ENCODE data around the gene BCL7A.
"Not testable (repeated sequence)": the region's sequence is repeated elsewhere in the genome, so short reads cannot be mapped to it uniquely, and the experiment has no call there.

Gene BCL7A

DNA sequence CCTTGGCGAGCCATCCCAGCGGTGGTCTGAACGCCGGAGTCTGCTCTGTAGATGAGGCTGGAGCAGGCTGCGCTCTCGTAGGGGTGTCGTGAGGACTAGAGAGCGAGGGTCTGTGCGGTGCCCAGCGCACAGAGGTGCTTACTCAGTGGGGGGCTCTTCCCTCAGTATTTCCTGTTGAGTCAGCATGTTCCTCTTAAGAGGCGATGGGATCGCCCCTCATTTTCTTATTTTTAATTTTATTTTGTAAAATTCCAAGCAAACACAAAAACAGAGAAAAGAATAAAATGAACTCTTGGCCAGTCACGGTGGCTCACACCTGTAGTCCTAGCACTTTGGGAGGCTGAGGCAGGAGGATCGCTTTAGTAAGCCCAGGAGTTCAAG, 40.8 kb upstream of the BCL7A start:
- no peak for DNase-seq (ENCODE audit: extremely low read depth, insufficient read length)
- TF ChIP-seq, protein P1, sequence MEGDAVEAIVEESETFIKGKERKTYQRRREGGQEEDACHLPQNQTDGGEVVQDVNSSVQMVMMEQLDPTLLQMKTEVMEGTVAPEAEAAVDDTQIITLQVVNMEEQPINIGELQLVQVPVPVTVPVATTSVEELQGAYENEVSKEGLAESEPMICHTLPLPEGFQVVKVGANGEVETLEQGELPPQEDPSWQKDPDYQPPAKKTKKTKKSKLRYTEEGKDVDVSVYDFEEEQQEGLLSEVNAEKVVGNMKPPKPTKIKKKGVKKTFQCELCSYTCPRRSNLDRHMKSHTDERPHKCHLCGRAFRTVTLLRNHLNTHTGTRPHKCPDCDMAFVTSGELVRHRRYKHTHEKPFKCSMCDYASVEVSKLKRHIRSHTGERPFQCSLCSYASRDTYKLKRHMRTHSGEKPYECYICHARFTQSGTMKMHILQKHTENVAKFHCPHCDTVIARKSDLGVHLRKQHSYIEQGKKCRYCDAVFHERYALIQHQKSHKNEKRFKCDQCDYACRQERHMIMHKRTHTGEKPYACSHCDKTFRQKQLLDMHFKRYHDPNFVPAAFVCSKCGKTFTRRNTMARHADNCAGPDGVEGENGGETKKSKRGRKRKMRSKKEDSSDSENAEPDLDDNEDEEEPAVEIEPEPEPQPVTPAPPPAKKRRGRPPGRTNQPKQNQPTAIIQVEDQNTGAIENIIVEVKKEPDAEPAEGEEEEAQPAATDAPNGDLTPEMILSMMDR (IDR thresholded peaks at IDR 0.05; ENCODE audit: insufficient read depth, low read length, poor library complexity, severe bottlenecking): no peak
- Histone ChIP-seq H3K27me3 (replicated peaks; ENCODE audit: control insufficient read depth, insufficient read depth, low read length) (no peaks in the 10 kb centered on the region; the same call in 1 of the 2 replicates), H3K36me3 (ENCODE audit: control insufficient read depth, insufficient read depth, low read length) (no peaks in the 10 kb centered on the region), H3K4me3 (replicated peaks; ENCODE audit: low read depth, low read length) (no peak overlapping the region)

DNA sequence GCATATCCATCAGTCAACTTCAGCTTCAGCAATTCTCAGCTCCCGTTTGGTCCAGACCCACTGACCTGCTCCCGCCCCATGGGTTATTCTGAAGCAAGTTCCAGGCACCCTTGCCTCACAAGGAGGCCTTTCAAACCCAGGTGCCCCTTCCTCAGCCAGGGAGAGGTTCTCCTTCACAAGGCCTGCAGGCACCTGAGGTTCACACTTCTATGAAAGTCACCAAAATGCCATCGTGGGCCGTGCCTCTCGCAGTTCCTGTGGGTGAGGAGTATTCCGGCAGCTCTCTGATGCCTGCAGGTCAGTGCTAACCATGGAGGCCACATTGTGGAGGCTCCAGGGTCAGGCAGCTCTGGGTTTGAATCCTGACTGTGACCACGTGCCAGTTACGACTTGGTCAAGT, 40.2 kb upstream of the BCL7A start:
- no peak for DNase-seq (ENCODE audit: extremely low read depth, insufficient read length)
- Histone ChIP-seq H3K27me3 (replicated peaks; ENCODE audit: control insufficient read depth, insufficient read depth, low read length) (no peaks in the 10 kb centered on the region; the same call in 1 of the 2 replicates), H3K36me3 (ENCODE audit: control insufficient read depth, insufficient read depth, low read length) (no peaks in the 10 kb centered on the region), H3K4me3 (replicated peaks; ENCODE audit: low read depth, low read length) (no peak overlapping the region)
- TF ChIP-seq, protein P1 (IDR thresholded peaks at IDR 0.05; ENCODE audit: insufficient read depth, low read length, poor library complexity, severe bottlenecking): no peak

DNA sequence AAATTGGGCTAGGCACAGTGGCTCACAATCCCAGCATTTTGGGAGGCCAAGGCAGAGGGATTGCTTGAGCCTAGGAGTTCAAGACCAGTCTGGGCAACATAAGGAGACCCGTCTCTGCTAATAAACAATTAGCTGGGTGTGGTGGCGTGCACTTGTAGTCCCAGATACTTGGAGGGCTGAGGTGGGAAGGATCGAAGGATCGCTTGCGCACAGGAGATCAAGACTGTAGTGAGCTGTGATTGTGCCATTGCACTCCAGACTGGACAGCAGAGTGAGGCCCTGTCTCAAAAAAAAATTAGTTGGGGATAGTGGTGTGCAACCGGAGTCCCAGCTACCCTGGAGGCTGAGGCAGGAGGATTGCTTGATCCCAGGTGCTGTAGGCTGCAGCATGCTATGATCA, 38.7 kb upstream of the BCL7A start:
- DNase-seq (ENCODE audit: extremely low read depth, insufficient read length): no peak
- TF ChIP-seq, protein P1 (IDR thresholded peaks at IDR 0.05; ENCODE audit: insufficient read depth, low read length, poor library complexity, severe bottlenecking): no peak
- no peaks in the 10 kb centered on the region for H3K36me3 ChIP-seq (ENCODE audit: control insufficient read depth, insufficient read depth, low read length)

DNA sequence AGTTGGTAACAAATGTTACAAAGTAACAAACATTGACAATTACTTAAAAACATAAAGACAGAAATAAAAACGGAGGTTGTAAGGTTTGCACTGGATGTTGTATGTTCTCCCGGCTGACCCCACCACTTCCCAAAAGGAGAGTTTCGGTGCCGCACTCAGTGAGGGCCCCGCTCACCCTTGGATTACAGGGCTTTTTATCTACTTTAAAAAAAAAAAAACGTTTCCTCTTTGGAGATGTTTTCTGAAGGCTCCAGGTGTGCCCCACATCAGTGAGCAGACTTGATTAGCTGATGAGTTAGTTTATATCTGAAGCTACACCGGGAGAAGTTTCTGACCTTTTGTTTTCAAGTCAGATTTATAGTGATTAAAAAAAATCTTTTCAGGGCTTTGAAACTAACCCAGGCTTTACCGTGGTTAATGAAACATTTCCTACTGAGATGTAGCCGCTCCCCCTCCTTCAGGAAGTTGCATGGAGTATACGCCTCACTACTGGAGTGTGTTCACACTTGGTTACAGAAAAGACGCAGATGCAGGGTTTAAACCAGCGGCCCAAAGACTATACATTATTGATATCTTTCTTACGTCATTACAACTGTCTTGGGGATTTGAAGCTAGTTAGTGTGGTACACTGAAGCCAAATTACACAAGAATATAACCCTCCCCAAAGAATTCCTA, 38.0 kb upstream of the BCL7A start:
- H3K4me3 ChIP-seq (replicated peaks; ENCODE audit: low read depth, low read length): no peak overlapping the region
- DNase-seq (ENCODE audit: extremely low read depth, insufficient read length): no peak
- TF ChIP-seq, protein P1 (IDR thresholded peaks at IDR 0.05; ENCODE audit: insufficient read depth, low read length, poor library complexity, severe bottlenecking): no peak

More for the DNA sequence above, 38.7 kb upstream of the BCL7A start:
- no peak overlapping the region for H3K4me3 ChIP-seq (replicated peaks; ENCODE audit: low read depth, low read length)
- no peaks in the 10 kb centered on the region; the same call in 1 of the 2 replicates for H3K27me3 ChIP-seq (replicated peaks; ENCODE audit: control insufficient read depth, insufficient read depth, low read length)

DNA sequence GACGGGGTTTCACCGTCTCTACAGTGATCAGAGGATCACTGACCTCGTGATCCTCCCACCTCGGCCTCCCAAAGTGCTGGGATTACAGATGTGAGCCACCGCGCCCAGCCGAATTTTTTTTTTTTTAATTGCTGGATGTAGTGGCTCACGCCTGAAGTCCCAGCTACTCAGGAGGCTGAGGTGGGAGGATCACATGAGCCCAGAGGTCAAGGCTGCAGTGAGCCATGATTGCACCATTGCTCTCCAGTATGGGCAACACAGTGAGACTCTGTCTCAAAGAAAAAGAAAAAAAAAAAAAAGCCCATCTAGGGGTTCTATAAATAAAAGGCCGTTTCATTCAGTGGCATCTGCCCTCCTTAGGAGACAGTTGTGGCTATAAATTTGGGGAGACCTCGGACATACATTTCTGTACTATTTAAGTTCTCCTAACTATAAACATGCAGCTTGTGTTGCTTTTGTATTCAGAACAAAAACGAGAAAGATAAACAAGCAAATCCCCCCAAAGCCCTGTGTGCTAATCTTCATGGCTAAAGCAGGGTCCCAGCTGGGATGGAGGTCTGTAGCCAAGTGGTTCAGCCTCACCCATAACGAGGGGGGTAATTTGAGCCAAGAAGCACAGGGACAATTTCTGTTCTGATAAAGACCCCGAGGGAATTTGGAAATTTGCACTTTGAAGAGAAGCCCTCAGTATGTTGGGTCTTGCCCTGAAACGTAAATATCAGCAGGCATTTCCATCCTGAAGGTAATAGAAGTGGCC, 35.0 kb upstream of the BCL7A start:
- Histone ChIP-seq H3K36me3 (ENCODE audit: control insufficient read depth, insufficient read depth, low read length) (no peaks in the 10 kb centered on the region), H3K4me3 (replicated peaks; ENCODE audit: low read depth, low read length) (no peak overlapping the region), H3K27me3 (replicated peaks; ENCODE audit: control insufficient read depth, insufficient read depth, low read length) (no peaks in the 10 kb centered on the region; the same call in 1 of the 2 replicates)
- TF ChIP-seq, protein P1 (IDR thresholded peaks at IDR 0.05; ENCODE audit: insufficient read depth, low read length, poor library complexity, severe bottlenecking): no peak
- DNase-seq (ENCODE audit: extremely low read depth, insufficient read length): no peak

More for the DNA sequence above, 38.0 kb upstream of the BCL7A start:
- H3K27me3 ChIP-seq (replicated peaks; ENCODE audit: control insufficient read depth, insufficient read depth, low read length): no peaks in the 10 kb centered on the region; the same call in 1 of the 2 replicates
- no peaks in the 10 kb centered on the region for H3K36me3 ChIP-seq (ENCODE audit: control insufficient read depth, insufficient read depth, low read length)

DNA sequence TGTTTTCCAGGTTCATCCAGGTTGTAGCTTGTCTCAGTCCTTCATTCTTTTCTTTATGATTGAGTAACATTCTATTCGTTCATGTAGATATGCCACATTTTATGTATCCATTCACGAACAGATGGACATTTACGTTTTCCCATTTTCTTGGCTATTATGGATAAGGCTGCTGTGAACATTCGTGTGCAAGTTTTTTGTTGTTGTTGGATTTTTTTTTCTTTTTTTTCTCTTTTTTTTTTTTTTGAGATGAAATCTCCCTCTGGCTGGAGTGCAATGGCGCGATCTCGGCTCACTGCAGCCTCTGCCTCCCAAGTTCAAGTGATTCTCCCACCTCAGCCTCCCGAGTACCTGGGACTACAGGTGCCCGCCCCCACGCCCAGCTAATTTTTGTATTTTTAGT, 33.2 kb upstream of the BCL7A start:
- not testable (repeated sequence) for DNase-seq (ENCODE audit: extremely low read depth, insufficient read length); H3K4me3 ChIP-seq (replicated peaks; ENCODE audit: low read depth, low read length); H3K27me3 ChIP-seq (replicated peaks; ENCODE audit: control insufficient read depth, insufficient read depth, low read length); H3K36me3 ChIP-seq (ENCODE audit: control insufficient read depth, insufficient read depth, low read length)
